ENCODE results near the gene MAP2. TPM values are rescaled to one million over a fixed set of nuclear protein-coding genes. Genes with fewer than 3 reads are reported as not detected.

MAP2 gene
- total and polyA plus RNA-seq, 2 of the 8 experiments (the other 6 are each of a cell fraction or from before 2014, with no cell fraction given) = 5.9 to 9.4 TPM

- H4K20me1 ChIP-seq (replicated peaks in 1 of 2; ENCODE audit: control insufficient read depth in 1 of 2, insufficient read depth in 2 of 2, low read length in 2 of 2) = no peaks in the 10 kb centered on the region
- peaks cover 0 to 3% (median 0%) of the 10 kb centered on the region in 4 experiments; a peak in 1 of 7 replicates for H3K4me1 ChIP-seq (replicated peaks in 1 of 4; ENCODE audit: control insufficient read depth in 3 of 4, insufficient read depth in 4 of 4, low read length in 3 of 4)
- no peak for DNase-seq (ENCODE audit: low read depth in 1 of 2, low spot score in 2 of 2)
- no peak overlapping the region for H3K9ac ChIP-seq (replicated peaks in 1 of 4; ENCODE audit: extremely low read depth in 1 of 4, low read depth in 3 of 4, low read length in 3 of 4)
- no peak overlapping the region for H3K18ac ChIP-seq (ENCODE audit: extremely low read depth, low read length)
- ChIA-PET POLR2A (ENCODE audit: partially characterized antibody) (no interaction called here), CTCF (ENCODE audit: partially characterized antibody) (no interaction called here)
- H3K79me2 ChIP-seq (ENCODE audit: control insufficient read depth in 1 of 2, insufficient read depth in 2 of 2, low read length in 2 of 2) = no peaks in the 10 kb centered on the region
- no peak overlapping the region for H2BK15ac ChIP-seq (ENCODE audit: low read length)
- no peak overlapping the region for H2BK12ac ChIP-seq (ENCODE audit: low read depth, low read length)
- H3K14ac ChIP-seq (ENCODE audit: insufficient read length) = no peak overlapping the region
- no peak overlapping the region for H3K4me3 ChIP-seq (ENCODE audit: extremely low read depth in 1 of 4, insufficient read depth in 2 of 4, low read depth in 3 of 4, low read length in 4 of 4)
- no peaks in the 10 kb centered on the region for H3K36me3 ChIP-seq (ENCODE audit: control insufficient read depth in 2 of 4, insufficient read depth in 4 of 4, low read length in 3 of 4)
- H2AFZ ChIP-seq (ENCODE audit: low read length) = no peak overlapping the region
- H2AK5ac ChIP-seq (ENCODE audit: low read depth, low read length) = no peak overlapping the region
- H3K79me1 ChIP-seq (ENCODE audit: low read depth, low read length) = no peaks in the 10 kb centered on the region
- no peak overlapping the region for H3K23ac ChIP-seq (ENCODE audit: insufficient read length)
- no peaks in the 10 kb centered on the region for H3K27me3 ChIP-seq (replicated peaks in 1 of 4; ENCODE audit: control insufficient read depth in 3 of 4, extremely low read depth in 1 of 4, insufficient read depth in 3 of 4, low read length in 3 of 4)
- H4K8ac ChIP-seq (ENCODE audit: extremely low read depth, insufficient read depth, low read length) = no peak overlapping the region
- WGBS, 2 experiments (ENCODE audit: extremely low coverage in 1 of 2, insufficient coverage in 1 of 2, insufficient read length in 1 of 2, insufficient replicate concordance in 2 of 2, low coverage in 1 of 2, low lambda C conversion rate in 2 of 2, missing lambda C conversion rate in 1 of 2) = 82% methylated on average over 3 of the region's 3 CpGs; no CpG with 5 or more reads in 1 of the 2 experiments
- no peak overlapping the region for H3K4me2 ChIP-seq (ENCODE audit: insufficient read depth in 1 of 2, low read depth in 2 of 2, low read length in 2 of 2)
- no peak overlapping the region for H4K91ac ChIP-seq (replicated peaks; ENCODE audit: insufficient read length, low read length)
- H3K9me3 ChIP-seq (ENCODE audit: insufficient read depth in 2 of 2, low read depth in 1 of 2, low read length in 1 of 2) = no peaks in the 10 kb centered on the region
- no peak overlapping the region for H2BK20ac ChIP-seq (ENCODE audit: low read length)
- H3K23me2 ChIP-seq (ENCODE audit: low read depth, low read length) = no peaks in the 10 kb centered on the region
- no peak for FAIRE-seq
- H3K56ac ChIP-seq (replicated peaks; ENCODE audit: insufficient read length, low read depth, low read length) = no peak overlapping the region
- H3K27ac ChIP-seq (ENCODE audit: low read depth, low read length) = no peak overlapping the region
- no peak overlapping the region for H2BK5ac ChIP-seq (ENCODE audit: low read depth, low read length)
- H4K5ac ChIP-seq (ENCODE audit: insufficient read length, low read depth, low read length) = no peak overlapping the region
- H2BK120ac ChIP-seq (replicated peaks; ENCODE audit: low read depth, low read length) = no peak overlapping the region
- no peak overlapping the region for H3K4ac ChIP-seq (replicated peaks; ENCODE audit: insufficient read length, low read depth, low read length)
- TF ChIP-seq EGR1 (IDR thresholded peaks at IDR 0.05; ENCODE audit: borderline replicate concordance, low read depth, low read length) (no peak), NRF1 (IDR thresholded peaks at IDR 0.05; ENCODE audit: low read depth, low read length) (no peak), BACH1 (IDR thresholded peaks at IDR 0.05; ENCODE audit: low read length) (no peak), SP1 (IDR thresholded peaks at IDR 0.05; ENCODE audit: low read depth, low read length) (no peak), SIRT6 (IDR thresholded peaks at IDR 0.05; ENCODE audit: low read length) (no peak), POLR2AphosphoS5 (IDR thresholded peaks at IDR 0.05; ENCODE audit: low read depth, low read length) (no peak), CEBPB (IDR thresholded peaks at IDR 0.05; ENCODE audit: low read depth, low read length) (no peak), JUN (IDR thresholded peaks at IDR 0.05; ENCODE audit: low read depth, low read length) (no peak), CBX5 (IDR thresholded peaks at IDR 0.05; ENCODE audit: low read depth, low read length) (no peak), USF2 (IDR thresholded peaks at IDR 0.05; ENCODE audit: low read length) (no peak), TAF7 (optimal IDR thresholded peaks at IDR 0.05; ENCODE audit: borderline replicate concordance, low read depth, low read length) (no peak), YY1 (IDR thresholded peaks at IDR 0.05; ENCODE audit: low read depth, low read length) (no peak), GTF2F1 (IDR thresholded peaks at IDR 0.05; ENCODE audit: borderline replicate concordance, low read depth, low read length) (no peak), SP2 (IDR thresholded peaks at IDR 0.05; ENCODE audit: low read length) (no peak), CHD2 (IDR thresholded peaks at IDR 0.05; ENCODE audit: low read length) (no peak), CTBP2 (IDR thresholded peaks at IDR 0.05; ENCODE audit: borderline replicate concordance, insufficient read depth, insufficient read length, low read length) (no peak)
Observed at GRCh38 chr2:209441541-209441940, 17.7 kb downstream of the MAP2 start.

Measured in H1 (cell line).